GF-D8 (cell line): ENCODE data around the gene FGF1.
"Not testable (repeated sequence)": the region's sequence is repeated elsewhere in the genome, so short reads cannot be mapped to it uniquely, and the experiment has no call there.

ENCODE experiments used
- DNase-seq: peaks from one replicate; lab custom pipeline; 2025; lab: John Stamatoyannopoulos, UW

Gene FGF1

GRCh38 chr5:142668336-142668735, 17.6 kb downstream of the FGF1 start:
- DNase-seq, result no peak

- no peak for DNase-seq
Observed at GRCh38 chr5:142667831-142668230, 18.1 kb downstream of the FGF1 start.

- DNase-seq, result no peak
Observed at GRCh38 chr5:142664636-142665035, 21.3 kb downstream of the FGF1 start.

- DNase-seq, result no peak
Observed at GRCh38 chr5:142664067-142664466, 21.8 kb downstream of the FGF1 start.

- DNase-seq, result no peak
Observed at GRCh38 chr5:142663246-142663645, 22.6 kb downstream of the FGF1 start.

- DNase-seq, result no peak
Observed at GRCh38 chr5:142661957-142662356, 23.9 kb downstream of the FGF1 start.

GRCh38 chr5:142661143-142661542, 24.7 kb downstream of the FGF1 start:
- no peak for DNase-seq

GRCh38 chr5:142660731-142661130, 25.2 kb downstream of the FGF1 start:
- no peak for DNase-seq

GRCh38 chr5:142660196-142660595, 25.7 kb downstream of the FGF1 start:
- no peak for DNase-seq

- DNase-seq, result no peak
Observed at GRCh38 chr5:142659405-142659804, 26.5 kb downstream of the FGF1 start.

GRCh38 chr5:142658278-142658677, 27.6 kb downstream of the FGF1 start:
- DNase-seq, result no peak

GRCh38 chr5:142657446-142657845, 28.4 kb downstream of the FGF1 start:
- DNase-seq, result no peak

GRCh38 chr5:142655339-142656267, 30.3 kb downstream of the FGF1 start:
- DNase-seq, result no peak

- no peak for DNase-seq
Observed at GRCh38 chr5:142654578-142655058, 31.3 kb downstream of the FGF1 start.

- no peak for DNase-seq
Observed at GRCh38 chr5:142653321-142653720, 32.6 kb downstream of the FGF1 start.

GRCh38 chr5:142652563-142652962, 33.3 kb downstream of the FGF1 start:
- no peak for DNase-seq

- DNase-seq, result no peak
Observed at GRCh38 chr5:142650881-142651280, 35.0 kb downstream of the FGF1 start.

- no peak for DNase-seq
Observed at GRCh38 chr5:142650060-142650459, 35.8 kb downstream of the FGF1 start.

- DNase-seq, result not testable (repeated sequence)
Observed at GRCh38 chr5:142648108-142648507, 37.8 kb downstream of the FGF1 start.

- DNase-seq, result no peak
Observed at GRCh38 chr5:142645456-142645855, 40.4 kb downstream of the FGF1 start.

- DNase-seq, result no peak
Observed at GRCh38 chr5:142644640-142645361, 41.1 kb downstream of the FGF1 start.

GRCh38 chr5:142644127-142644526, 41.8 kb downstream of the FGF1 start:
- DNase-seq, result no peak

- no peak for DNase-seq
Observed at GRCh38 chr5:142643634-142644033, 42.3 kb downstream of the FGF1 start.
